GM12872 (cell line): ENCODE measurements around the gene TRAF3.

Source experiments
- TF ChIP-seq, protein P1 (sequence below): IDR thresholded peaks from 3 replicates; pipeline ENCODE4 v1.5.1; 2011; ENCODE audit warnings: low read depth, mild to moderate bottlenecking, low read length, moderate library complexity; ENCODE audit not compliant: insufficient read depth

The TRAF3 gene

DNA sequence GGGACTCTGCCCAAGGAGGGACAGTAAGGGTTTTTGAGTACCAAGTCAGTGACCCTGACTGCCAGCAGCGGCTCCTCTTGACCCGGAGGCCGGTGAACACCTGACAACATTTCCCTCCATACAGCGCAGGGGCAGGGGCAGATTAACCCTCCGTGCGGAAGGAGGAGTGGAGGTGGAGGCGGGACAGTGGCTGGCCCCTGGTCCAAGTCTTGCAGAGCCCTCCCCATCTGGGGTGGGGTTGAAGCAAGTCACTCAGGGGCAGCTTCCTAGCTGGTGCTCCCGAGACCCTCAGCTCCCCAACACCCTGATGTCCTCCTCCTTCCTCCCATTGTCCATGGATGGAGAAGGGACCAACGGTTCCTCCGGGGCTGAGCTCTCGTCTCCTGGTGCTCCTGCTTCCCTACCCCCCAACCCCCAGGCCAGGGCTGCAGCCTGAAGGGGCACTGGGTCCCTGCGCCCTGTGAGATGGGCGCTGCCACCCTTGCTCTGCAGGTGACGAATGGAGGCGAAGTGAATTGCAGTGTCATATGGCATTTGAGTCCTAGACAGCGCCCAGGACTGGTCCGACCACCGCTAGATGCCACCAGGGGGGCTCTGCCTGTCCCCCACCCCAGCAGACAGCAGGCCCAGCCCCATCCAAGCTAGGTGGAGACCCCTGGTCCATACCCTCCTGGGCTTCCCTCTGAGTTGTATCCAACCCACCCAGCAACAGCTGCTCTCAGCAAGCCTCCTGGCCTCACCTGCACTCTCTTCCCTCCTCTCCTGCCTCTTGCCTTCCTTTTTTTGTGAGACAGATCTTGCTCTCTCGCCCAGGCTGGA is 138.3 kb downstream of the TRAF3 start:
- TF ChIP-seq, protein P1, sequence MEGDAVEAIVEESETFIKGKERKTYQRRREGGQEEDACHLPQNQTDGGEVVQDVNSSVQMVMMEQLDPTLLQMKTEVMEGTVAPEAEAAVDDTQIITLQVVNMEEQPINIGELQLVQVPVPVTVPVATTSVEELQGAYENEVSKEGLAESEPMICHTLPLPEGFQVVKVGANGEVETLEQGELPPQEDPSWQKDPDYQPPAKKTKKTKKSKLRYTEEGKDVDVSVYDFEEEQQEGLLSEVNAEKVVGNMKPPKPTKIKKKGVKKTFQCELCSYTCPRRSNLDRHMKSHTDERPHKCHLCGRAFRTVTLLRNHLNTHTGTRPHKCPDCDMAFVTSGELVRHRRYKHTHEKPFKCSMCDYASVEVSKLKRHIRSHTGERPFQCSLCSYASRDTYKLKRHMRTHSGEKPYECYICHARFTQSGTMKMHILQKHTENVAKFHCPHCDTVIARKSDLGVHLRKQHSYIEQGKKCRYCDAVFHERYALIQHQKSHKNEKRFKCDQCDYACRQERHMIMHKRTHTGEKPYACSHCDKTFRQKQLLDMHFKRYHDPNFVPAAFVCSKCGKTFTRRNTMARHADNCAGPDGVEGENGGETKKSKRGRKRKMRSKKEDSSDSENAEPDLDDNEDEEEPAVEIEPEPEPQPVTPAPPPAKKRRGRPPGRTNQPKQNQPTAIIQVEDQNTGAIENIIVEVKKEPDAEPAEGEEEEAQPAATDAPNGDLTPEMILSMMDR, result no peak

- TF ChIP-seq, protein P1, result no peak
These were observed 139.3 kb downstream of the TRAF3 start for GRCh38 chr14:102916347-102917055.

- TF ChIP-seq, protein P1, result no peak
These were observed 139.8 kb downstream of the TRAF3 start for GRCh38 chr14:102917056-102917385.

DNA sequence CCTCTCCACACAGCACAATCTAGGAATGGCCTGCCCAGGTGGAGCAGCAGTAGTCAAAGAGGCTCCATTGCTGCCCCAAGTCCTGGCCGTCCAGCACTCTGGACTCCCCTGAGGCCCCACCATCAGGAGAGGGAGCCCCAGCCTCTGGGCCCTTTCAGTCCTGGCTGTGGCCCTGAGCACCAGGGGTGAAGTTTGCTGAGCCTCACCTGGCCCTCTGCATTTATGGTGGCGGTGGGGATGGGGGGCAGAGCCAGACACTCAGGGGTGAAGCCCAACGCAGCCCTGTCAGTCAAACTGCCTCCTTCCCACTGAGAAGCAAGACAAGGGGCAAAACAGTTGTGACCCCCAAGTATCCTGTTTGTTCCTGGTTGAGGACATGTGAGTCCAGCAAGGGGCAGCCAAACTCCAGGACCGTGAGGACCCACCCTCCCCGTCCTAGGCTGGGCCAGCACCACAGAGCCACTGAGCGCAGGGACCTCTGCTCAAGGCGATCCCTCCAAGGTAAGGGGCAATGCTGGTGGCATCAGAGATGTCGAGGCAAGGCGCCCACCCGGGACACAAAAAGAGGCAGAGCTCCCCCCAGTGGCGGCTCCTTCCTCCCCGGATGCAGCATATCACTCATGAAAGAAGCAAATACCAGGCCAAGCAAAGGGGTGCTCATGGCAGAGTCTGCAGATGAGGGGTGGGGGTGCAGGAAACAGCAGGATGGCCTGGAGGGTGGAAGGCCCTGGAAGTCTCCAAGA is 140.4 kb downstream of the TRAF3 start:
- TF ChIP-seq, protein P1, result peak; percentile 81

GRCh38 chr14:102918438-102918837 is 141.2 kb downstream of the TRAF3 start:
- TF ChIP-seq, protein P1, result no peak

GRCh38 chr14:102920273-102920997 is 143.2 kb downstream of the TRAF3 start:
- TF ChIP-seq, protein P1, result no peak

- TF ChIP-seq, protein P1, result no peak
These were observed 143.7 kb downstream of the TRAF3 start for GRCh38 chr14:102920998-102921304.
